ENCODE results near the gene SPDEF. TPM values are rescaled to one million over a fixed set of nuclear protein-coding genes. Genes with fewer than 3 reads are reported as not detected.

SPDEF gene
- total RNA-seq, 1 experiment from 2014 or later: 0.77 TPM

DNA sequence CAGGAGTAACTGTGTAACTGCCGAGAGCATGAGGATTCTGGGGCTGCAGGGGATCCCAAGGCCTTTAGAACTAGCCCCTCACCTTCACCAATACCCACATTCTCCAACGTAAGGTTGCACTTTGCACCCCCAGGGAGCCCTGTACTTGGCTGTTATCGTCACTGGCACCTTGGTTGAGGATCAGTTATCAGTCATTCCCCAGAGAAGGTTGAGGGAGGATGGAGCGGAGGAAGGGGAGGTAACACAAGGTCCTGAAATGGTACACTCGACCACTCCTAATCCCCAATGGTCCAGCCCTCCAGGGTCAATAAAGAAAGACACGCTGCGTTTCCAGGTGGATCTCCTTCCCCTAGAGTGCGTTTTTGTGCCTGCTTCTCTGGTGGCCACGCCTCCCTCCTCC is 1.1 kb upstream of the SPDEF start:
- TF ChIP-seq, protein P1, sequence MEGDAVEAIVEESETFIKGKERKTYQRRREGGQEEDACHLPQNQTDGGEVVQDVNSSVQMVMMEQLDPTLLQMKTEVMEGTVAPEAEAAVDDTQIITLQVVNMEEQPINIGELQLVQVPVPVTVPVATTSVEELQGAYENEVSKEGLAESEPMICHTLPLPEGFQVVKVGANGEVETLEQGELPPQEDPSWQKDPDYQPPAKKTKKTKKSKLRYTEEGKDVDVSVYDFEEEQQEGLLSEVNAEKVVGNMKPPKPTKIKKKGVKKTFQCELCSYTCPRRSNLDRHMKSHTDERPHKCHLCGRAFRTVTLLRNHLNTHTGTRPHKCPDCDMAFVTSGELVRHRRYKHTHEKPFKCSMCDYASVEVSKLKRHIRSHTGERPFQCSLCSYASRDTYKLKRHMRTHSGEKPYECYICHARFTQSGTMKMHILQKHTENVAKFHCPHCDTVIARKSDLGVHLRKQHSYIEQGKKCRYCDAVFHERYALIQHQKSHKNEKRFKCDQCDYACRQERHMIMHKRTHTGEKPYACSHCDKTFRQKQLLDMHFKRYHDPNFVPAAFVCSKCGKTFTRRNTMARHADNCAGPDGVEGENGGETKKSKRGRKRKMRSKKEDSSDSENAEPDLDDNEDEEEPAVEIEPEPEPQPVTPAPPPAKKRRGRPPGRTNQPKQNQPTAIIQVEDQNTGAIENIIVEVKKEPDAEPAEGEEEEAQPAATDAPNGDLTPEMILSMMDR (IDR thresholded peaks at IDR 0.05; ENCODE audit: insufficient read depth in 1 of 2, low read depth in 1 of 2, low read length in 1 of 2, severe bottlenecking in 1 of 2, unreplicated experiment in 1 of 2): no peak
- Histone ChIP-seq H3K9me3 (no peaks in the 10 kb centered on the region), H3K4me1 (peaks cover 12% of the 10 kb centered on the region), H3K27me3 (replicated peaks; ENCODE audit: control insufficient read depth, insufficient read depth, low read length) (no peaks in the 10 kb centered on the region), H3K4me3 (ENCODE audit: low read depth, low read length) (no peak overlapping the region), H3K36me3 (ENCODE audit: control insufficient read depth, insufficient read depth, low read length) (no peaks in the 10 kb centered on the region)
- no peak overlapping the region for H3K4me3 Mint-ChIP-seq (ENCODE audit: unreplicated experiment)
- no peak overlapping the region for H3K27ac Mint-ChIP-seq (ENCODE audit: unreplicated experiment)
- no peak for DNase-seq
- intact Hi-C loops (cut with micrococcal nuclease; ENCODE audit: unreplicated experiment): no loop called here
- CTCF ChIA-PET: no interaction called here
- H3K36me3 Mint-ChIP-seq (ENCODE audit: insufficient read depth, unreplicated experiment): no peaks in the 10 kb centered on the region
- H3K27me3 Mint-ChIP-seq (ENCODE audit: insufficient read depth, unreplicated experiment): no peaks in the 10 kb centered on the region
- H3K4me1 Mint-ChIP-seq (ENCODE audit: low read depth, unreplicated experiment): peaks cover 17% of the 10 kb centered on the region
- no peaks in the 10 kb centered on the region for H3K9me3 Mint-ChIP-seq (ENCODE audit: unreplicated experiment)
- no TSS peak for BruUV-seq (replicated peaks)
- POLR2A ChIA-PET: no interaction called here

DNA sequence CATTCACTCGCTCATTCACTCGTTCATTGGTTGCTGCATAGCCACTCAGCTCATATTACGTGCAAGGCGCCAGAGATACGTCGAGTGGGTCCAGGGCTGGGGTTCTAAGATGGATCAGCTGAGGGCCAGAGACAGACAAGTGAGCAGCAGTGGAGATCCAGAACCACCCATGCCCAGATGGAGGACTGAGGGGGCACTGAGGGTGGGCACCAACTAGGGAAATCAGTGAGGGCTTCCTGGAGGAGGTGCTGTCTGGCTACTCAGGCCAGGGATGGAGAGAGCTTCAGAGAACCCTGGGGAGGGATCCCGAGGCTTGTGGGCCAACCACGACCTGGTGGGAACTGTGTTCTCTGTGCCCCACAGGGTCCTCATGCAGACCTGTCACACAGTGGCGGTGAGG is 364 bp upstream of the SPDEF start:
- Histone ChIP-seq H3K27me3 (replicated peaks; ENCODE audit: control insufficient read depth, insufficient read depth, low read length) (no peaks in the 10 kb centered on the region), H3K4me3 (ENCODE audit: low read depth, low read length) (no peak overlapping the region), H3K4me1 (peaks cover 12% of the 10 kb centered on the region), H3K36me3 (ENCODE audit: control insufficient read depth, insufficient read depth, low read length) (no peaks in the 10 kb centered on the region), H3K9me3 (no peaks in the 10 kb centered on the region)
- ChIA-PET POLR2A (no interaction called here), CTCF (no interaction called here)
- Mint-ChIP-seq H3K27ac (ENCODE audit: unreplicated experiment) (no peak overlapping the region), H3K9me3 (ENCODE audit: unreplicated experiment) (no peaks in the 10 kb centered on the region), H3K4me3 (ENCODE audit: unreplicated experiment) (no peak overlapping the region), H3K27me3 (ENCODE audit: insufficient read depth, unreplicated experiment) (no peaks in the 10 kb centered on the region), H3K4me1 (ENCODE audit: low read depth, unreplicated experiment) (peaks cover 17% of the 10 kb centered on the region), H3K36me3 (ENCODE audit: insufficient read depth, unreplicated experiment) (no peaks in the 10 kb centered on the region)
- TF ChIP-seq, protein P1 (IDR thresholded peaks at IDR 0.05; ENCODE audit: insufficient read depth in 1 of 2, low read depth in 1 of 2, low read length in 1 of 2, severe bottlenecking in 1 of 2, unreplicated experiment in 1 of 2): no peak
- no peak for DNase-seq
- intact Hi-C loops (cut with micrococcal nuclease; ENCODE audit: unreplicated experiment): no loop called here
- BruUV-seq (replicated peaks): no TSS peak

DNA sequence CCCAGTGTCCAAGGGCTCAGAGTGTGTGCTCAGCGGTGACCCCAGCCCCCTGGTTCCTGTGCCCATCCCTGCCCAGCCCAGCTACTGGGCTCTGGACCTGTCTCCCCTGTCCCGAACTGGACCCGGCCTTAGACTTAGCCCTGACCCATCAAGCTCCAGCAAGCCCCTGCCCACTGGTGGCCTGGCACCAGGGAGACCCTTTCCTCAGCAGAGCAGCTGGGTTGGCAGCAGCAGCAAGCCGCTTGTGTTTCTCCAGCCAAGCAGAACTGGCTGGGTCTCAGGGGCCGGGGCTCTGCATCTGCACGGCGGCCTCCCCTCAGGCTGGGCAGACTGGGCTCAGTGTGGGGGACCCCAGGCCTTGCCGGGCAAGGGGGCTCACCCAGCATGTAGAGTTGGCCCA is 801 bp downstream of the SPDEF start:
- intact Hi-C loops (cut with micrococcal nuclease; ENCODE audit: unreplicated experiment): no loop called here
- H3K36me3 ChIP-seq (ENCODE audit: control insufficient read depth, insufficient read depth, low read length): no peaks in the 10 kb centered on the region
- no peak for DNase-seq
- H3K27me3 ChIP-seq (replicated peaks; ENCODE audit: control insufficient read depth, insufficient read depth, low read length): no peaks in the 10 kb centered on the region
- H3K4me3 ChIP-seq (ENCODE audit: low read depth, low read length): no peak overlapping the region
- TF ChIP-seq, protein P1 (IDR thresholded peaks at IDR 0.05; ENCODE audit: insufficient read depth in 1 of 2, low read depth in 1 of 2, low read length in 1 of 2, severe bottlenecking in 1 of 2, unreplicated experiment in 1 of 2): no peak
- BruUV-seq (replicated peaks): no TSS peak
- no peaks in the 10 kb centered on the region for H3K27me3 Mint-ChIP-seq (ENCODE audit: insufficient read depth, unreplicated experiment)
- H3K36me3 Mint-ChIP-seq (ENCODE audit: insufficient read depth, unreplicated experiment): no peaks in the 10 kb centered on the region
- no peak overlapping the region for H3K27ac Mint-ChIP-seq (ENCODE audit: unreplicated experiment)
- H3K4me1 ChIP-seq: peaks cover 12% of the 10 kb centered on the region
- no peak overlapping the region for H3K4me3 Mint-ChIP-seq (ENCODE audit: unreplicated experiment)
- no peaks in the 10 kb centered on the region for H3K9me3 Mint-ChIP-seq (ENCODE audit: unreplicated experiment)
- no peaks in the 10 kb centered on the region for H3K9me3 ChIP-seq
- CTCF ChIA-PET: no interaction called here
- POLR2A ChIA-PET: no interaction called here
- H3K4me1 Mint-ChIP-seq (ENCODE audit: low read depth, unreplicated experiment): peaks cover 14% of the 10 kb centered on the region

Data from Caco-2 (cell line).